DMS114 treated with DMSO at 0.1 percent for 48 hours (cell line): ENCODE measurements around the gene SLC12A6.
"Not testable (repeated sequence)": the region's sequence is repeated elsewhere in the genome, so short reads cannot be mapped to it uniquely, and the experiment has no call there.

ENCODE experiments used
- DNase-seq: peaks from one replicate; lab custom pipeline; 2025; ENCODE audit not compliant: unreplicated experiment; lab: John Stamatoyannopoulos, UW

The SLC12A6 gene

GRCh38 chr15:34206011-34206410 lies 131.6 kb downstream of the SLC12A6 start:
- no peak for DNase-seq

GRCh38 chr15:34203936-34204335 lies 133.6 kb downstream of the SLC12A6 start:
- DNase-seq = no peak

GRCh38 chr15:34203305-34203704 lies 134.3 kb downstream of the SLC12A6 start:
- no peak for DNase-seq

GRCh38 chr15:34193272-34193671 lies 144.3 kb downstream of the SLC12A6 start:
- DNase-seq = not testable (repeated sequence)

- no peak for DNase-seq
These were observed 148.9 kb downstream of the SLC12A6 start for GRCh38 chr15:34188711-34189110.

- DNase-seq = no peak
These were observed 151.9 kb downstream of the SLC12A6 start for GRCh38 chr15:34185666-34186065.

- no peak for DNase-seq
These were observed 154.6 kb downstream of the SLC12A6 start for GRCh38 chr15:34182942-34183341.
